ENCODE data around the gene LYAR. TPM values are rescaled to one million over a fixed set of nuclear protein-coding genes. Genes with fewer than 3 reads are reported as not detected.
"Not testable (repeated sequence)": the region's sequence is repeated elsewhere in the genome, so short reads cannot be mapped to it uniquely, and the experiment has no call there.

Gene LYAR
- total RNA-seq, 1 experiment from 2014 or later = 24.3 TPM

- CTCF ChIA-PET = no interaction called here
- no TSS peak for BruUV-seq (replicated peaks)
- no peak for TF ChIP-seq REST (IDR thresholded peaks at IDR 0.05; ENCODE audit: insufficient read depth in 1 of 2, low read depth in 2 of 2, low read length in 1 of 2)
- TF ChIP-seq TCF7L2 (IDR thresholded peaks at IDR 0.05; ENCODE audit: low read depth, low read length) = no peak
- TF ChIP-seq POLR2AphosphoS5 (IDR thresholded peaks at IDR 0.05; ENCODE audit: low read depth, low read length) = no peak
- TF ChIP-seq SIN3A (IDR thresholded peaks at IDR 0.05; ENCODE audit: borderline replicate concordance, insufficient read depth, low read depth, low read length) = no peak
- in situ Hi-C loops (cut with HindIII; ENCODE audit: low pct_unique_long_range_greater_than_20kb, low sequenced_read_pairs) (no loop called here), intact Hi-C loops (cut with micrococcal nuclease; ENCODE audit: unreplicated experiment) (loop anchor here (5.0 kb wide), 1 partner anchor 87 kb away; no protein-coding TSS in a partner anchor)
- Histone ChIP-seq H3K4me1 (ENCODE audit: control insufficient read depth, insufficient read depth, low read length) (peaks cover 10% of the 10 kb centered on the region), H3K27ac (ENCODE audit: low read length) (no peak overlapping the region), H3K9me3 (ENCODE audit: control insufficient read depth, insufficient read depth, low read depth, low read length) (no peaks in the 10 kb centered on the region), H3K36me3 (ENCODE audit: control insufficient read depth, insufficient read depth, low read length) (peaks cover 6% of the 10 kb centered on the region; the same call in 1 of the 2 replicates), H3K4me3 (ENCODE audit: low read depth in 2 of 2, low read length in 2 of 2) (no peak overlapping the region), H3K27me3 (ENCODE audit: control insufficient read depth, insufficient read depth, low read length) (no peaks in the 10 kb centered on the region)
- POLR2A ChIA-PET = no interaction called here
- ATAC-seq (no peak), DNase-seq (ENCODE audit: low read depth, low spot score) (no peak)
Observed at GRCh38 chr4:4249866-4250265, 40.1 kb downstream of the LYAR start.

GRCh38 chr4:4249342-4249741 is 40.6 kb downstream of the LYAR start:
- ATAC-seq; H3K4me3 ChIP-seq (ENCODE audit: low read depth in 2 of 2, low read length in 2 of 2); DNase-seq (ENCODE audit: low read depth, low spot score); BruUV-seq (replicated peaks); POLR2A ChIA-PET; H3K36me3 ChIP-seq (ENCODE audit: control insufficient read depth, insufficient read depth, low read length); in situ Hi-C loops (cut with HindIII; ENCODE audit: low pct_unique_long_range_greater_than_20kb, low sequenced_read_pairs); H3K9me3 ChIP-seq (ENCODE audit: control insufficient read depth, insufficient read depth, low read depth, low read length); intact Hi-C loops (cut with micrococcal nuclease; ENCODE audit: unreplicated experiment); H3K27me3 ChIP-seq (ENCODE audit: control insufficient read depth, insufficient read depth, low read length): not testable (repeated sequence)
- H3K4me1 ChIP-seq (ENCODE audit: control insufficient read depth, insufficient read depth, low read length) = peaks cover 10% of the 10 kb centered on the region
- H3K27ac ChIP-seq (ENCODE audit: low read length) = peak overlapping the region; percentile 93; the same call in 1 of the 2 replicates
- CTCF ChIA-PET = interaction anchor here (0.8 kb wide), 1 partner anchor 83 kb away, joined by 3 read pairs; no protein-coding TSS in a partner anchor

GRCh38 chr4:4248885-4249203 is 41.1 kb downstream of the LYAR start:
- Histone ChIP-seq H3K27me3 (ENCODE audit: control insufficient read depth, insufficient read depth, low read length) (no peaks in the 10 kb centered on the region), H3K9me3 (ENCODE audit: control insufficient read depth, insufficient read depth, low read depth, low read length) (no peaks in the 10 kb centered on the region), H3K36me3 (ENCODE audit: control insufficient read depth, insufficient read depth, low read length) (peaks cover 6% of the 10 kb centered on the region; the same call in 1 of the 2 replicates), H3K4me3 (ENCODE audit: low read depth in 2 of 2, low read length in 2 of 2) (peak overlapping the region; percentile 76 to 98), H3K27ac (ENCODE audit: low read length) (peak overlapping the region; percentile 93), H3K4me1 (ENCODE audit: control insufficient read depth, insufficient read depth, low read length) (peaks cover 10% of the 10 kb centered on the region)
- ChIA-PET CTCF (interaction anchor here (0.6 to 0.8 kb wide), 2 partner anchors 84 to 240 kb away, joined by 3 read pairs; no protein-coding TSS in a partner anchor), POLR2A (no interaction called here)
- BruUV-seq (replicated peaks) = no TSS peak
- in situ Hi-C loops (cut with HindIII; ENCODE audit: low pct_unique_long_range_greater_than_20kb, low sequenced_read_pairs) = no loop called here
- ATAC-seq (no peak), DNase-seq (ENCODE audit: low read depth, low spot score) (no peak)
- TF ChIP-seq CTCF (IDR thresholded peaks at IDR 0.05) (peak; percentile 5; the same call in 1 of the 2 replicates), POLR2AphosphoS5 (IDR thresholded peaks at IDR 0.05; ENCODE audit: low read depth, low read length) (no peak)
- intact Hi-C loops (cut with micrococcal nuclease; ENCODE audit: unreplicated experiment) = no loop called here
